Thymus (tissue), 11 donors: ENCODE data around the gene B4GALNT2. TPM values are rescaled to one million over a fixed set of nuclear protein-coding genes. Genes with fewer than 3 reads are reported as not detected.

Experiments
- DNase-seq, 9 donors: peaks; one replicate each; pipeline ENCODE4 v3.0.0-alpha.2; 2013; ENCODE audit warnings: low spot score in 9 of 9, low read depth in 6 of 9, missing footprints in 1 of 9
- H3K27ac ChIP-seq, 2 donors: one replicate each; pipeline ENCODE4 v1.5.1; 2013; ENCODE audit warnings: control low read depth in 1 of 2, low read depth in 1 of 2, low read length in 1 of 2, mild to moderate bottlenecking in 1 of 2, moderate library complexity in 1 of 2
- H3K27me3 ChIP-seq, 2 donors: one replicate each; pipeline ENCODE4 v1.5.1; 2013; ENCODE audit warnings: low read length in 1 of 2; ENCODE audit not compliant: control insufficient read depth in 2 of 2, insufficient read depth in 1 of 2
- H3K36me3 ChIP-seq, 2 donors: one replicate each; pipeline ENCODE4 v1.5.1; 2013; ENCODE audit warnings: low read length in 1 of 2, mild to moderate bottlenecking in 1 of 2, moderate library complexity in 1 of 2; ENCODE audit not compliant: control insufficient read depth in 2 of 2, insufficient read depth in 2 of 2
- H3K4me1 ChIP-seq, 2 donors: one replicate each; pipeline ENCODE4 v1.5.1; 2013; ENCODE audit warnings: low read length in 2 of 2; ENCODE audit not compliant: control insufficient read depth in 2 of 2, insufficient read depth in 2 of 2
- H3K4me3 ChIP-seq, 2 donors: one replicate each; pipeline ENCODE4 v1.5.1; 2013; ENCODE audit warnings: low read length in 2 of 2, control low read depth in 1 of 2, mild to moderate bottlenecking in 1 of 2
- H3K9me3 ChIP-seq, 2 donors: one replicate each; pipeline ENCODE4 v1.5.1; 2013; ENCODE audit warnings: low read length in 1 of 2, mild to moderate bottlenecking in 1 of 2; ENCODE audit not compliant: control insufficient read depth in 2 of 2, insufficient read depth in 1 of 2
- WGBS: extraction: QIAGEN DNeasy Blood & Tissue Kit; methylation state at CpG from one replicate; pipeline ENCODE4 v1.1.7; 2013; 5-methylcytosine and 5-hydroxymethylcytosine counted together
- polyA plus RNA-seq: library from polyadenylated mRNA; stranded (reverse); fragments of 200-250 nt; gene quantifications from one replicate; pipeline ENCODE4 v1.2.3, GENCODE V29; 2013
- total RNA-seq: library from RNA; stranded (reverse); fragments of 120-200 nt; gene quantifications from one replicate; pipeline ENCODE4 v1.2.4, GENCODE V29; 2013
- donor health status: healthy.

The B4GALNT2 gene
- total and polyA plus RNA-seq, 2 donors: 0.02 to 0.05 TPM

GRCh38 chr17:49194297-49194607 is 61.7 kb downstream of the B4GALNT2 start:
- Histone ChIP-seq H3K9me3 (no peaks in the 10 kb centered on the region), H3K27ac (no peak overlapping the region), H3K4me1 (peaks cover 7 to 21% of the 10 kb centered on the region in 2 donors), H3K36me3 (no peaks in the 10 kb centered on the region), H3K27me3 (peaks cover 0 to 3% of the 10 kb centered on the region in 2 donors), H3K4me3 (no peak overlapping the region)
- WGBS: 68% methylated on average over 3 of the region's 3 CpGs
- no peak for DNase-seq

- Histone ChIP-seq H3K9me3 (no peaks in the 10 kb centered on the region), H3K27me3 (peaks cover 0 to 6% of the 10 kb centered on the region in 2 donors), H3K4me3 (no peak overlapping the region), H3K4me1 (peaks cover 7 to 21% of the 10 kb centered on the region in 2 donors), H3K27ac (no peak overlapping the region), H3K36me3 (no peaks in the 10 kb centered on the region)
- WGBS: 91% methylated on average over 4 of the region's 4 CpGs
- DNase-seq: no peak
These were observed 63.2 kb downstream of the B4GALNT2 start for GRCh38 chr17:49195751-49196150.

GRCh38 chr17:49196520-49196919 is 64.0 kb downstream of the B4GALNT2 start:
- H3K4me3 ChIP-seq: no peak overlapping the region
- 95% methylated on average over 3 of the region's 3 CpGs for WGBS
- H3K27ac ChIP-seq: no peak overlapping the region
- DNase-seq: no peak
- H3K9me3 ChIP-seq: no peaks in the 10 kb centered on the region
- peaks cover 7 to 17% of the 10 kb centered on the region in 2 donors for H3K4me1 ChIP-seq
- no peaks in the 10 kb centered on the region for H3K36me3 ChIP-seq
- H3K27me3 ChIP-seq: peaks cover 0 to 6% of the 10 kb centered on the region in 2 donors

GRCh38 chr17:49197346-49197998 is 64.9 kb downstream of the B4GALNT2 start:
- H3K27me3 ChIP-seq: peaks cover 0 to 6% of the 10 kb centered on the region in 2 donors
- no peak overlapping the region for H3K27ac ChIP-seq
- no peaks in the 10 kb centered on the region for H3K36me3 ChIP-seq
- 83% methylated on average over 5 of the region's 5 CpGs for WGBS
- no peak for DNase-seq
- H3K9me3 ChIP-seq: no peaks in the 10 kb centered on the region
- H3K4me1 ChIP-seq: peaks cover 7 to 12% of the 10 kb centered on the region in 2 donors
- H3K4me3 ChIP-seq: no peak overlapping the region

GRCh38 chr17:49198211-49198610 is 65.6 kb downstream of the B4GALNT2 start:
- peaks cover 0 to 6% of the 10 kb centered on the region in 2 donors for H3K27me3 ChIP-seq
- peaks cover 7 to 8% of the 10 kb centered on the region in 2 donors for H3K4me1 ChIP-seq
- no peak overlapping the region for H3K4me3 ChIP-seq
- no peaks in the 10 kb centered on the region for H3K9me3 ChIP-seq
- no peak for DNase-seq
- H3K27ac ChIP-seq: no peak overlapping the region
- no peaks in the 10 kb centered on the region for H3K36me3 ChIP-seq
- WGBS: 96% methylated on average over 2 of the region's 2 CpGs

- WGBS: 97% methylated on average over 13 of the region's 13 CpGs
- Histone ChIP-seq H3K36me3 (no peaks in the 10 kb centered on the region), H3K4me3 (no peak overlapping the region), H3K27me3 (peaks cover 0 to 2% of the 10 kb centered on the region in 2 donors), H3K9me3 (no peaks in the 10 kb centered on the region), H3K27ac (no peak overlapping the region), H3K4me1 (no peaks in the 10 kb centered on the region)
- no peak for DNase-seq
These were observed 68.0 kb downstream of the B4GALNT2 start for GRCh38 chr17:49200423-49201083.

- H3K27me3 ChIP-seq: peaks cover 0 to 2% of the 10 kb centered on the region in 2 donors
These were observed 68.9 kb downstream of the B4GALNT2 start for GRCh38 chr17:49201481-49201927.

GRCh38 chr17:49203796-49204195 is 71.2 kb downstream of the B4GALNT2 start:
- Histone ChIP-seq H3K27ac (no peak overlapping the region), H3K4me3 (no peak overlapping the region), H3K36me3 (no peaks in the 10 kb centered on the region), H3K27me3 (peaks cover 0 to 2% of the 10 kb centered on the region in 2 donors), H3K4me1 (peaks cover 0 to 2% of the 10 kb centered on the region in 2 donors), H3K9me3 (no peaks in the 10 kb centered on the region)
- WGBS: 93% methylated on average over 2 of the region's 2 CpGs
- DNase-seq: no peak

More at GRCh38 chr17:49201481-49201927, 68.9 kb downstream of the B4GALNT2 start:
- no peaks in the 10 kb centered on the region for H3K4me1 ChIP-seq
- H3K4me3 ChIP-seq: no peak overlapping the region
- 96% methylated on average over 8 of the region's 8 CpGs for WGBS
- no peaks in the 10 kb centered on the region for H3K36me3 ChIP-seq
- no peak overlapping the region for H3K27ac ChIP-seq
- no peaks in the 10 kb centered on the region for H3K9me3 ChIP-seq
- no peak for DNase-seq

GRCh38 chr17:49204516-49204915 is 71.9 kb downstream of the B4GALNT2 start:
- Histone ChIP-seq H3K4me3 (no peak overlapping the region), H3K9me3 (no peaks in the 10 kb centered on the region), H3K36me3 (no peaks in the 10 kb centered on the region), H3K27me3 (peaks cover 0 to 2% of the 10 kb centered on the region in 2 donors), H3K27ac (no peak overlapping the region), H3K4me1 (peaks cover 3 to 9% of the 10 kb centered on the region in 2 donors)
- DNase-seq: no peak
- 98% methylated on average over 2 of the region's 2 CpGs for WGBS
